ENCODE measurements around the gene AGBL5.
"Not testable (repeated sequence)": the region's sequence is repeated elsewhere in the genome, so short reads cannot be mapped to it uniquely, and the experiment has no call there.

Gene AGBL5

GRCh38 chr2:27053321-27053720 is 1.9 kb downstream of the AGBL5 start:
- DNase-seq = no peak

DNA sequence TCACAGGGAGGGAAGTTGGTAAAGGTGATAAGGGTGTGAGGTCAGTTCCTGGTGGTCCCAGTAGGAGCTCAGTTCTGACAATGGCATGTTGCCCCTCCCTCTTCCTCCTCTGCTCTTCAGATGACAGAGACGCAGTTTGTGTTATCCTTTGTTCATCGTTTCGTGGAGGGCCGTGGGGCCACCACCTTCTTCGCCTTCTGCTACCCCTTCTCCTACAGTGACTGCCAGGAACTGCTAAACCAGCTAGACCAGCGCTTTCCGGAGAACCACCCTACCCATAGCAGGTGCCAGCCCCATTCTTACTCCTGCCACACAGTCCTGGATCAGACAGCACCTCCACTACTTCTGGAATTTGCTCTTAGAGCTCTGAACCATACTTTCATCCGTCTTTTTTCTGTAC is 2.3 kb downstream of the AGBL5 start:
- no peak for DNase-seq

GRCh38 chr2:27054721-27055120 is 3.3 kb downstream of the AGBL5 start:
- DNase-seq = no peak

DNA sequence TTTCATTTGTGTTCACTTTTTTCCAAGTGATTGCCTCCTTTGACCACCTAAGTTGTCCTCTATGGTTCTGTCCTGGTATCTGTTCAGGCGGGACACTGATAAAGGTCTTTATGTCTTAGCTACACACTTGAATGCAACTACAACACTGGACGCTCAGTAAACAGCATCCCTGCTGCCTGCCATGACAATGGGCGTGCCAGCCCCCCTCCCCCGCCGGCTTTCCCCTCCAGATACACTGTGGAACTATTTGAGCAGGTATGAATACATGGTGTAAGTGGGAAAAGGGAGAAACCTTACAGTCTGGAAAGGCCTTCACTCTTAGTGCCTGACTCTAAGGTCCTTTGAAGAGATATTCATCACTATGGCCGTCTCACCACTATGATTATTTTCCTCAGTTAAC is 5.7 kb downstream of the AGBL5 start:
- no peak for DNase-seq

GRCh38 chr2:27058210-27058609 is 6.7 kb downstream of the AGBL5 start:
- no peak for DNase-seq

DNA sequence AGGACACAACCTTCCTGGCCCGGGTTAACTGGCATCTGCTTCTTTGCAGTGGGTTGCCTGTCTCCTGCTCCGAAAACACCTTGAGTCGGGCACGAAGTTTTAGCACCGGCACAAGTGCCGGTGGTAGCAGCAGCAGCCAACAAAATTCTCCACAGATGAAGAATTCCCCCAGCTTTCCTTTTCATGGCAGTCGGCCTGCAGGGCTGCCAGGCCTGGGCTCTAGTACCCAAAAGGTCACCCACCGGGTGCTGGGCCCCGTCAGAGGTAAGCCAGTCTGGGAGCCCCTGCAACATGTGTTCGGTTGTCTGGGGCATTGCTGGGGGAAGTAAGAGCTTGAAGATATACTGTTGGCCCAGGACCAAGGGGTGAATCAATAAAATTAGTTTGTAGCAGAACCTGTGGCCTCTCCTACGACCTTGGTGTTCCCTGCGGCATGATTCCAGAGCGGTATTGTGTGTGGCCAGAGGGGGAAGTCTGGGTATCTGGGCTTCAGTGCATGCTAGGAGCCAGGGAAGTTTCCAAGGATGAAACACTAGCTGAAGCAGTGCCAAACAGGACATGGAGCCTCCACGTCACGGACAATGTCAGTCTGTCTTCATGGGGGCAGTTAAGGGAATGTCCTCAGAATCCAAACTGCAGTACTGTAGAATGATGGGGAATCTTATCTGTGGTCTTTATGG is 7.8 kb downstream of the AGBL5 start:
- no peak for DNase-seq

DNA sequence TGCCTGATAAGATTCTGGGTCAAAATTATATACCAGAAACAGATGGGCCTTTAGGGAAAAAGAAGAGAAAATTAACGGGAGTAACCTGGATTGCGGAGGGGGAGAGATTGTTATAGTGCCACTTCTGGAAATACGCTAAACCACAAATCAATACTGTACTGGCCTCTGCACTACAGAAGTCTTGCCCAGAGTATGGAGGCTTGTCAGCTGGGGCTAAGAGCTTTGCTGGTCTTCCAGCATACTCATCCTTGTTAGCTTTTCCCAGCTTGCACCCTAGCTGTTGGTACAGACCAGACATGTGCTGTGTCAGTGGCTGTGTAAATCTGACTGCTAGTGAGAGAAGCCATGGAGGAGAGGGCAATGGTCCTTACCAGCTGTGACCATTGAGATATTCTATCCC is 8.9 kb downstream of the AGBL5 start:
- no peak for DNase-seq

GRCh38 chr2:27065128-27065527 is 13.7 kb downstream of the AGBL5 start:
- DNase-seq = no peak

DNA sequence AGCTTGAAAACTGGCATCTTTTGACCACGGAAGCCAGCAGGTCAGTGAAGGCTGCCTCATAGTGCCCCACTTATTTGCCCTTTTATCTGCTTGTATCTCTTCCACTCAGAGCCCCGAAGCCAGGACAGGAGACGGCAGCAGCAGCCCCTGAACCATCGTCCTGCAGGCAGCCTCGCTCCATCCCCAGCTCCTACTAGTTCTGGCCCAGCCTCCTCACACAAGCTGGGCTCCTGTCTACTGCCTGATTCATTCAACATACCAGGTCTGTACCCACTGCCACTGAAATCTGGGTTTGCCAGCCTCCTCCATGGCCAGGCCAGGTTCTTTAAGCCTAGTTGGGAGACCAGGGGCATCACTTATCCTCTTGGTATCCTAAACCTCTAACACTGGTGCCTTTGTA is 15.9 kb downstream of the AGBL5 start:
- DNase-seq = no peak

DNA sequence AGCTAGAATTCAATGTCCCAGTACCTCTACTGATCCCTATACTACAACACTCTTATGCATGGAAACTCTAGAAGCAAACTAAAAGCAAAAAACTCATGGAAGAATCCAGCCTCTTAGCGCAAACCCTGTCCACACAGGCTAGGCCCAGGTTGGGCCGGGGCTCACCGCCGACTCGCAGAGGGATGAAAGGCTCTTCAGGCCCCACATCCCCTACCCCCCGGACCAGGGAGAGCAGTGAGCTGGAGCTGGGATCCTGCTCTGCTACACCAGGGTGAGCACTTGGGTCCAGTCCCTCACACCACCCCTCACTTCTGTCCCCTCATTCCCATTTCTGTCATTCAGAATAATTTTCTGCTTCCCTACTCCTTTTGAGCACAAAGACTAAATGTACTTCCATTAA is 18.0 kb downstream of the AGBL5 start:
- DNase-seq = no peak

GRCh38 chr2:27069961-27070618 is 18.6 kb downstream of the AGBL5 start:
- no peak for DNase-seq

DNA sequence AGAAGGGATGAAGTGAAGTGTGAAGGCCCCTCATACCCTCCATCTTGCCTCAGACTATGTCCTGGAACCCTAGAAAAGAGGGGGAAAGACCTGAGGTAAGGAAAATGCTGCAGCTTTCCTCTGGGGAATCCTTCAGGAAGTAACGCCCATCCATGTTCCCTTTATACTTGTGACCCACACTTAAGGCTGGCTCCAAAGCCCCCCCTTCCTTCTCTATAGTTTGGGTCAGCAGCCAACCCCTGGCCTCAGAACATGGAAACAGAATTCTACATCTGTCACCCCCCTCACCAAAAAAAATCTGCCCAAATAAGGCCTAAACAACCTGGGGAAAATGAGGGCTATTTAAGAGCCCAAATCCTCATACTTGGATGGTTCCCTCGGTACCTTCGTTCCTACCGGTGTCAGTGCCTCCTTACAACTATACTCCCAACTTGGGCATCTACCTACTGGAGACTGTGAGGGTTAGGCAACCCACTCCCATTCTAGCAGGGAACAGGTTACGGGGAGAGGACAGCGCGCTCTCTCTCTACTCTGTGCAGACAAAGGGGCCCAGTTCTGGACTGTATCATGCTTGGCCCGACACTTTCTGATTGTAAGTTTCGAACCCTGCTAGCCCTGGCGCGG is 19.3 kb downstream of the AGBL5 start:
- no peak for DNase-seq

DNA sequence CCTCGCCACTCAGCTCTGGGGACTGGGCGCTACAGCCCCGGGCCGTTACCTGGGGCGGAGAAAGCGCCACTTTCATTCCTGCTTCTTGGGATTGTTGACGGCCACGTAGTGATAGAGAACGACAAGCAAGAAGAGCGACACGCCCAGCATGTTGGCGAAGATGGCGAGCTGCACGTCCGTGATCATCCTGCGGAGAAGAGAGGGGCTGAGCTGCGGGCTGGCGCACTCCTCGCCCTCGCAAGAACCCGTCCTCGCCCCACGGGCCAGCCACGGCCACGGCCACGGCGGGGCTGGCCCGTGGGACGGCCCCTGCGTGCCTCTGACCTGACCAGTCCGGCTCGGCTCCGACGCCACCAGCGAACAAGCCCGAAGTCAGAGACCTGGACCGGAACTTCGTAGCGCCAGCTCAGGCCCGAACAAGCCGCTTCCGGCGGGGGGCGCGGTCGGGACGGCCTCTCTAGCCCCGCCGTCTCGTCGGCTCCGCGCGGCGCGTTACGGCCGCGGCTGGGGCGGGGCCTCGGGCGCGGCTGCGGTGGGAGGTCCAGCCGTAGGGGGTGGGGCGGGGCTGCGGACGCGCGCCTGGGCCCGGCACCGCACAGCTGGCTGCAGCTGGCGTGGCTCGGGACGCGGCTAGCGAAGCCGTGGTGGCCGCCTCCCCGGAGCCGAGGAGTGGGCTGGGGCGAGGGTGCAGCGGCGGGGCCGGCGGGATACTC is 20.0 kb downstream of the AGBL5 start, which contains the start of gene OST4:
Gene OST4, minus strand, starts transcription at position 378 of the 713 bp plus-strand sequence.
- DNase-seq = peak; percentile 92 to 93

GRCh38 chr2:27071990-27072830 is 20.7 kb downstream of the AGBL5 start:
- peak in 1 of 2 donors; percentile 14 for DNase-seq

DNA sequence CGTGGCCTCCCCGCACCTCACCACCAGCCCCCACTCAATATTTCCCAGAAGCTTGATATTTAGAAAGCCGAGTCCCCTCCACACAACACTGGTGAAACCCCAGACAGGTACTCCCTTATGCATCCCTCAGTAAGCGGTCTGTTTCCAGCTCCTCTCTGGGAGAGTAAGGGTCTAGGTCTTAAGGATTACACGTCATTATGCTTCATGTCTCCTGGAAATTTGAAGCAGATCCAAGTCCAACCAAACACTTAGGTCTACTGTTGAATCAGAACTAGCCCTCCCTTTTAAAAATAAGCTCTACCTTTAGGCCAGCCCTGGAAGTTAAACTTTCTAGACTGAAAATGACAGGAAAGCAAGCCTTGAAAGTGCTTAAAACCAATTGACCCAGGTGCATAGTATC is 21.5 kb downstream of the AGBL5 start:
- no peak for DNase-seq

GRCh38 chr2:27073782-27074181 is 22.3 kb downstream of the AGBL5 start:
- DNase-seq = no peak

GRCh38 chr2:27074738-27075565 is 23.5 kb downstream of the AGBL5 start:
- no peak for DNase-seq

DNA sequence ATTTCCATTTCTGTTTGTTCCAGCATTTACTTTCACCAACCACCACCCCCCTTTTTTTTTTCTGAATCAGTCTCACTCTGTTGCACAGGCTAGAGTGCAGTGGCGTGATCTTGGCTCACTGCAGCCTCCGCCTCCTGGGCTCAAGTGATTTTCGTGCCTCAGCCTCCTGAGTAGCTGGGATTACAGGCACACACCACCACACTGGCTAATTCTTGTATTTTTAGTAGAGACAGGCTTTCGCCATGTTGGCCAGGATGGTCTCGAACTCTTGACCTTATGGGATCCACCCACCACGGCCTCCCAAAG is 24.1 kb downstream of the AGBL5 start:
- not testable (repeated sequence) for DNase-seq

GRCh38 chr2:27076323-27076722 is 24.9 kb downstream of the AGBL5 start:
- no peak for DNase-seq

DNA sequence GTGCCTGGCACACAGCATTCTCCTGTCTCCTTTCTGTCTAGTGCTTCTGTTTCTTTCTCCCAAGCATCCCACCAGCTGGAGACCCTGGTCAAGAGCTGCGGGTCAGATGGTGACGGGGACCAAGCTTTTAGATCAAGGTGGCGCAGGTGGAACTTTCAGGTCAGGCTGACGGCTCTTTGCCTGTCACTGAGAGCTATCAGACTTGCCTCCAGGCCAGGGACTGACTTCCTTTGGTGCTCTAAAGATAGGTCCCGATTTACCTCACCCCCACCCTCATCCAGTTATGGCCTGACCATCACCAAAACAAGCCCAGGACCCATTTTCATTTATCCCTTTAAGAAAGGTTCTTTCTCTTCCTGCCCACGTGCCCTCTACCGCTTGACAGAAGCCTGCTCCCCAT is 25.8 kb downstream of the AGBL5 start:
- no peak for DNase-seq

GRCh38 chr2:27078267-27079194 is 27.1 kb downstream of the AGBL5 start, which contains the start of gene EMILIN1:
TSS of gene EMILIN1 (plus strand) at chr2:27078615. CDS start at chr2:27079066, 451 bp downstream.
- DNase-seq = peak; percentile 57 to 60
